Activated CD4-positive, alpha-beta T cell treated with anti-CD3 and anti-CD28 coated beads, Interleukin-2, Interleukin-4, amounts not matched to agents 100 ng/mL and 50 ng/mL, durations not matched to agents 16 hours and 8 hours (primary cell): ENCODE data around the gene CADPS2.
"Not testable (repeated sequence)": the region's sequence is repeated elsewhere in the genome, so short reads cannot be mapped to it uniquely, and the experiment has no call there.

Experiments used
- DNase-seq: peaks from one replicate; pipeline ENCODE4 v3.0.0-alpha.2; 2020; ENCODE audit warnings: low spot score

CADPS2 gene

GRCh38 chr7:122674502-122674901, 211.8 kb downstream of the CADPS2 start:
- DNase-seq: no peak

GRCh38 chr7:122673951-122674350, 212.3 kb downstream of the CADPS2 start:
- no peak for DNase-seq

GRCh38 chr7:122672536-122672935, 213.7 kb downstream of the CADPS2 start:
- no peak for DNase-seq

GRCh38 chr7:122663733-122664132, 222.5 kb downstream of the CADPS2 start:
- DNase-seq: no peak

GRCh38 chr7:122658856-122659255, 227.4 kb downstream of the CADPS2 start:
- no peak for DNase-seq

GRCh38 chr7:122653685-122654084, 232.6 kb downstream of the CADPS2 start:
- no peak for DNase-seq

- no peak for DNase-seq
Observed at GRCh38 chr7:122652876-122653275, 233.4 kb downstream of the CADPS2 start.

GRCh38 chr7:122651451-122651850, 234.8 kb downstream of the CADPS2 start:
- DNase-seq: no peak

- no peak for DNase-seq
Observed at GRCh38 chr7:122643250-122643649, 243.0 kb downstream of the CADPS2 start.

- no peak for DNase-seq
Observed at GRCh38 chr7:122638459-122638858, 247.8 kb downstream of the CADPS2 start.

GRCh38 chr7:122637784-122638183, 248.5 kb downstream of the CADPS2 start:
- DNase-seq: no peak

GRCh38 chr7:122635481-122635880, 250.8 kb downstream of the CADPS2 start:
- DNase-seq: not testable (repeated sequence)

- no peak for DNase-seq
Observed at GRCh38 chr7:122633472-122633871, 252.8 kb downstream of the CADPS2 start.

GRCh38 chr7:122632238-122632637, 254.0 kb downstream of the CADPS2 start:
- DNase-seq: no peak

GRCh38 chr7:122629412-122629953, 256.8 kb downstream of the CADPS2 start:
- DNase-seq: no peak

- DNase-seq: no peak
Observed at GRCh38 chr7:122628651-122629411, 257.4 kb downstream of the CADPS2 start.

- DNase-seq: no peak
Observed at GRCh38 chr7:122626785-122627184, 259.5 kb downstream of the CADPS2 start.

- DNase-seq: no peak
Observed at GRCh38 chr7:122622682-122623081, 263.6 kb downstream of the CADPS2 start.

- DNase-seq: no peak
Observed at GRCh38 chr7:122619664-122620063, 266.6 kb downstream of the CADPS2 start.

- no peak for DNase-seq
Observed at GRCh38 chr7:122618585-122619189, 267.6 kb downstream of the CADPS2 start.

- no peak for DNase-seq
Observed at GRCh38 chr7:122616951-122617350, 269.3 kb downstream of the CADPS2 start.

GRCh38 chr7:122605929-122606328, 280.3 kb downstream of the CADPS2 start:
- no peak for DNase-seq

GRCh38 chr7:122604251-122604650, 282.0 kb downstream of the CADPS2 start:
- DNase-seq: no peak

- DNase-seq: no peak
Observed at GRCh38 chr7:122602800-122603199, 283.5 kb downstream of the CADPS2 start.
